Right forelimb (tissue), 1 donor: Measurements from ENCODE around the gene STK17A.
"Not testable (repeated sequence)": the region's sequence is repeated elsewhere in the genome, so short reads cannot be mapped to it uniquely, and the experiment has no call there.

ENCODE experiments used
- DNase-seq: peaks from one replicate; pipeline ENCODE4 v3.0.0-alpha.2; 2018

Gene STK17A

GRCh38 chr7:43660141-43660540 is 77.2 kb downstream of the STK17A start:
- DNase-seq, result no peak

- no peak for DNase-seq
These were observed 81.8 kb downstream of the STK17A start for GRCh38 chr7:43664681-43665080.

- no peak for DNase-seq
These were observed 84.0 kb downstream of the STK17A start for GRCh38 chr7:43666938-43667337.

GRCh38 chr7:43668035-43668434 is 85.1 kb downstream of the STK17A start:
- DNase-seq, result no peak

- DNase-seq, result no peak
These were observed 86.6 kb downstream of the STK17A start for GRCh38 chr7:43669286-43670081.

GRCh38 chr7:43671521-43671920 is 88.6 kb downstream of the STK17A start:
- no peak for DNase-seq

GRCh38 chr7:43673243-43673976 is 90.5 kb downstream of the STK17A start:
- DNase-seq, result not testable (repeated sequence)

- no peak for DNase-seq
These were observed 91.9 kb downstream of the STK17A start for GRCh38 chr7:43674559-43675436.
